ENCODE measurements around the gene LGSN. TPM values are rescaled to one million over a fixed set of nuclear protein-coding genes. Genes with fewer than 3 reads are reported as not detected.

LGSN gene
- polyA plus RNA-seq, 2 of the 4 experiments (the other 2 are of a cell fraction) = 11.2 to 39.2 TPM

GRCh38 chr6:63352069-63352543, 32.3 kb upstream of the LGSN start:
- 45% methylated on average over 4 of the region's 4 CpGs for WGBS (ENCODE audit: missing lambda C conversion rate)
- no peak for FAIRE-seq
- Histone ChIP-seq H3K4me2 (peak overlapping the region; percentile 22), H3K27ac (peak overlapping the region; percentile 31 to 79; a peak in 4 of 6 replicates), H3K4me3 (no peak overlapping the region), H3K9me3 (no peaks in the 10 kb centered on the region), H3K4me1 (peaks cover 67% of the 10 kb centered on the region)
- TF ChIP-seq, protein P1, sequence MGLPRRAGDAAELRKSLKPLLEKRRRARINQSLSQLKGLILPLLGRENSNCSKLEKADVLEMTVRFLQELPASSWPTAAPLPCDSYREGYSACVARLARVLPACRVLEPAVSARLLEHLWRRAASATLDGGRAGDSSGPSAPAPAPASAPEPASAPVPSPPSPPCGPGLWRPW (IDR thresholded peaks at IDR 0.05) = no peak
- no peak for TF ChIP-seq RCOR1 (IDR thresholded peaks at IDR 0.05; ENCODE audit: low read depth, low read length)
- no peak for TF ChIP-seq FOXS1 (CRISPR knock-in tag; IDR thresholded peaks at IDR 0.05)
- TF ChIP-seq TFCP2L1 (CRISPR knock-in tag; IDR thresholded peaks at IDR 0.05) = no peak
- peak; percentile 47; the same call in 1 of the 2 replicates for TF ChIP-seq RFX5 (IDR thresholded peaks at IDR 0.05)
- TF ChIP-seq HOXA7 (CRISPR knock-in tag; IDR thresholded peaks at IDR 0.05) = no peak
- no peak for TF ChIP-seq HOXB13 (CRISPR knock-in tag; IDR thresholded peaks at IDR 0.05; ENCODE audit: low read depth)
- no peak for TF ChIP-seq CBX2 (IDR thresholded peaks at IDR 0.05; ENCODE audit: borderline replicate concordance, low read depth)
- TF ChIP-seq MAZ (IDR thresholded peaks at IDR 0.05; ENCODE audit: borderline replicate concordance, low read depth, low read length) = no peak
- peak; percentile 66 to 68 for TF ChIP-seq RAD21 (conservative IDR thresholded peaks at IDR 0.05 in 1 of 2, IDR thresholded peaks at IDR 0.05 in 1 of 2)
- no peak for TF ChIP-seq CHD2 (IDR thresholded peaks at IDR 0.05; ENCODE audit: low read length, partially characterized antibody)
- TF ChIP-seq NR3C1 (IDR thresholded peaks at IDR 0.05) = no peak
- no peak for TF ChIP-seq EHMT2 (IDR thresholded peaks at IDR 0.05; ENCODE audit: low read depth)
- TF ChIP-seq CTCF (IDR thresholded peaks at IDR 0.05) = peak; percentile 50
- peak; percentile 27; the same call in 1 of the 3 replicates for TF ChIP-seq SMC3 (IDR thresholded peaks at IDR 0.05)
- TF ChIP-seq HDAC2 (IDR thresholded peaks at IDR 0.05) = no peak
- no peak for TF ChIP-seq GATA3 (IDR thresholded peaks at IDR 0.05; ENCODE audit: borderline replicate concordance)
- TF ChIP-seq, protein P2, sequence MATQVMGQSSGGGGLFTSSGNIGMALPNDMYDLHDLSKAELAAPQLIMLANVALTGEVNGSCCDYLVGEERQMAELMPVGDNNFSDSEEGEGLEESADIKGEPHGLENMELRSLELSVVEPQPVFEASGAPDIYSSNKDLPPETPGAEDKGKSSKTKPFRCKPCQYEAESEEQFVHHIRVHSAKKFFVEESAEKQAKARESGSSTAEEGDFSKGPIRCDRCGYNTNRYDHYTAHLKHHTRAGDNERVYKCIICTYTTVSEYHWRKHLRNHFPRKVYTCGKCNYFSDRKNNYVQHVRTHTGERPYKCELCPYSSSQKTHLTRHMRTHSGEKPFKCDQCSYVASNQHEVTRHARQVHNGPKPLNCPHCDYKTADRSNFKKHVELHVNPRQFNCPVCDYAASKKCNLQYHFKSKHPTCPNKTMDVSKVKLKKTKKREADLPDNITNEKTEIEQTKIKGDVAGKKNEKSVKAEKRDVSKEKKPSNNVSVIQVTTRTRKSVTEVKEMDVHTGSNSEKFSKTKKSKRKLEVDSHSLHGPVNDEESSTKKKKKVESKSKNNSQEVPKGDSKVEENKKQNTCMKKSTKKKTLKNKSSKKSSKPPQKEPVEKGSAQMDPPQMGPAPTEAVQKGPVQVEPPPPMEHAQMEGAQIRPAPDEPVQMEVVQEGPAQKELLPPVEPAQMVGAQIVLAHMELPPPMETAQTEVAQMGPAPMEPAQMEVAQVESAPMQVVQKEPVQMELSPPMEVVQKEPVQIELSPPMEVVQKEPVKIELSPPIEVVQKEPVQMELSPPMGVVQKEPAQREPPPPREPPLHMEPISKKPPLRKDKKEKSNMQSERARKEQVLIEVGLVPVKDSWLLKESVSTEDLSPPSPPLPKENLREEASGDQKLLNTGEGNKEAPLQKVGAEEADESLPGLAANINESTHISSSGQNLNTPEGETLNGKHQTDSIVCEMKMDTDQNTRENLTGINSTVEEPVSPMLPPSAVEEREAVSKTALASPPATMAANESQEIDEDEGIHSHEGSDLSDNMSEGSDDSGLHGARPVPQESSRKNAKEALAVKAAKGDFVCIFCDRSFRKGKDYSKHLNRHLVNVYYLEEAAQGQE (IDR thresholded peaks at IDR 0.05) = no peak
- TF ChIP-seq HEYL (CRISPR knock-in tag; IDR thresholded peaks at IDR 0.05) = no peak
- POLR2A ChIA-PET = no interaction called here
- ATAC-seq = peak; percentile 55 to 56; a peak in 4 of 6 replicates
- DNase-seq (ENCODE audit: low read depth in 1 of 2, low spot score in 1 of 2) = peak in 1 of 2 experiments; percentile 67
- CTCF ChIA-PET = interaction anchor here (0.8 to 2.5 kb wide), 22 partner anchors 9 to 450 kb away, joined by 3 to 16 read pairs (median 4); partner anchors contain the start of gene PHF3

- CTCF ChIA-PET = interaction anchor here (1.3 to 3.4 kb wide), 3 partner anchors 249 to 453 kb away, joined by 3 to 8 read pairs (median 6); no protein-coding TSS in a partner anchor
- FAIRE-seq = no peak
Observed at GRCh38 chr6:63349401-63349800, 29.6 kb upstream of the LGSN start.

More at GRCh38 chr6:63349401-63349800, 29.6 kb upstream of the LGSN start:
- 82% methylated on average over 3 of the region's 3 CpGs for WGBS (ENCODE audit: missing lambda C conversion rate)
- DNase-seq (ENCODE audit: low read depth in 1 of 2, low spot score in 1 of 2) = no peak
- H3K4me1 ChIP-seq = peaks cover 80% of the 10 kb centered on the region
- no peak for TF ChIP-seq FOSB (CRISPR knock-in tag; IDR thresholded peaks at IDR 0.05)
- TF ChIP-seq, protein P2 (IDR thresholded peaks at IDR 0.05) = no peak
- no peak for TF ChIP-seq HOXB5 (CRISPR knock-in tag; IDR thresholded peaks at IDR 0.05)
- no peak for TF ChIP-seq GATA3 (IDR thresholded peaks at IDR 0.05; ENCODE audit: borderline replicate concordance)
- no peak for TF ChIP-seq RARB (CRISPR knock-in tag; IDR thresholded peaks at IDR 0.05)
- no peak for TF ChIP-seq RCOR1 (IDR thresholded peaks at IDR 0.05; ENCODE audit: low read depth, low read length)
- no peak for TF ChIP-seq EHMT2 (IDR thresholded peaks at IDR 0.05; ENCODE audit: low read depth)
- TF ChIP-seq EHF (CRISPR knock-in tag; IDR thresholded peaks at IDR 0.05) = no peak
- no peak for TF ChIP-seq FOSL2 (IDR thresholded peaks at IDR 0.05)
- no peak for TF ChIP-seq FOSL2 (CRISPR knock-in tag; IDR thresholded peaks at IDR 0.05)
- TF ChIP-seq, protein P3, sequence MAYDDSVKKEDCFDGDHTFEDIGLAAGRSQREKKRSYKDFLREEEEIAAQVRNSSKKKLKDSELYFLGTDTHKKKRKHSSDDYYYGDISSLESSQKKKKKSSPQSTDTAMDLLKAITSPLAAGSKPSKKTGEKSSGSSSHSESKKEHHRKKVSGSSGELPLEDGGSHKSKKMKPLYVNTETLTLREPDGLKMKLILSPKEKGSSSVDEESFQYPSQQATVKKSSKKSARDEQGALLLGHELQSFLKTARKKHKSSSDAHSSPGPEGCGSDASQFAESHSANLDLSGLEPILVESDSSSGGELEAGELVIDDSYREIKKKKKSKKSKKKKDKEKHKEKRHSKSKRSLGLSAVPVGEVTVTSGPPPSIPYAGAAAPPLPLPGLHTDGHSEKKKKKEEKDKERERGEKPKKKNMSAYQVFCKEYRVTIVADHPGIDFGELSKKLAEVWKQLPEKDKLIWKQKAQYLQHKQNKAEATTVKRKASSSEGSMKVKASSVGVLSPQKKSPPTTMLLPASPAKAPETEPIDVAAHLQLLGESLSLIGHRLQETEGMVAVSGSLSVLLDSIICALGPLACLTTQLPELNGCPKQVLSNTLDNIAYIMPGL (CRISPR knock-in tag; IDR thresholded peaks at IDR 0.05; ENCODE audit: borderline replicate concordance) = no peak
- H3K4me2 ChIP-seq = no peak overlapping the region
- no peak overlapping the region for H3K4me3 ChIP-seq
- no peaks in the 10 kb centered on the region for H3K9me3 ChIP-seq
- POLR2A ChIA-PET = no interaction called here
- no peak for ATAC-seq
- peak overlapping the region in 1 of 2 experiments; percentile 83; a peak in 4 of 6 replicates for H3K27ac ChIP-seq
